A549 (cell line): ENCODE data around the gene DAZAP1.

Source experiments
- CTCF ChIP-seq: fragments of >200 bp; sonication (Bioruptor Twin); formaldehyde crosslinking; IDR thresholded peaks from 3 replicates; pipeline ENCODE4 v1.5.1; 2016
- HDAC2 ChIP-seq: fragments of 200-600 bp; sonication (generic); IDR thresholded peaks from 2 replicates; pipeline ENCODE4 v1.6.1; 2016
- MYC ChIP-seq: IDR thresholded peaks from 2 replicates; pipeline ENCODE4 v1.6.1; 2012; ENCODE audit warnings: mild to moderate bottlenecking, inconsistent platforms, low read length, improper control_type of control experiment, borderline replicate concordance
- NFE2L2 ChIP-seq: fragments of 150-350 bp; conservative IDR thresholded peaks from 2 replicates; pipeline ENCODE4 v1.6.1; 2014; ENCODE audit warnings: low read length
- POLR2A ChIP-seq: IDR thresholded peaks from 2 replicates; pipeline ENCODE4 v1.6.1; 2012; ENCODE audit warnings: mild to moderate bottlenecking, low read length
- RFX5 ChIP-seq: fragments of 450-650 bp; IDR thresholded peaks from 2 replicates; pipeline ENCODE4 v1.7.1; 2014; ENCODE audit warnings: antibody characterized with exemption, mild to moderate bottlenecking, moderate library complexity
- TF ChIP-seq, protein P1 (sequence below): fragments of 150-350 bp; IDR thresholded peaks from 2 replicates; pipeline ENCODE4 v1.6.1; 2014; ENCODE audit warnings: low read depth, mild to moderate bottlenecking, low read length

DNA sequence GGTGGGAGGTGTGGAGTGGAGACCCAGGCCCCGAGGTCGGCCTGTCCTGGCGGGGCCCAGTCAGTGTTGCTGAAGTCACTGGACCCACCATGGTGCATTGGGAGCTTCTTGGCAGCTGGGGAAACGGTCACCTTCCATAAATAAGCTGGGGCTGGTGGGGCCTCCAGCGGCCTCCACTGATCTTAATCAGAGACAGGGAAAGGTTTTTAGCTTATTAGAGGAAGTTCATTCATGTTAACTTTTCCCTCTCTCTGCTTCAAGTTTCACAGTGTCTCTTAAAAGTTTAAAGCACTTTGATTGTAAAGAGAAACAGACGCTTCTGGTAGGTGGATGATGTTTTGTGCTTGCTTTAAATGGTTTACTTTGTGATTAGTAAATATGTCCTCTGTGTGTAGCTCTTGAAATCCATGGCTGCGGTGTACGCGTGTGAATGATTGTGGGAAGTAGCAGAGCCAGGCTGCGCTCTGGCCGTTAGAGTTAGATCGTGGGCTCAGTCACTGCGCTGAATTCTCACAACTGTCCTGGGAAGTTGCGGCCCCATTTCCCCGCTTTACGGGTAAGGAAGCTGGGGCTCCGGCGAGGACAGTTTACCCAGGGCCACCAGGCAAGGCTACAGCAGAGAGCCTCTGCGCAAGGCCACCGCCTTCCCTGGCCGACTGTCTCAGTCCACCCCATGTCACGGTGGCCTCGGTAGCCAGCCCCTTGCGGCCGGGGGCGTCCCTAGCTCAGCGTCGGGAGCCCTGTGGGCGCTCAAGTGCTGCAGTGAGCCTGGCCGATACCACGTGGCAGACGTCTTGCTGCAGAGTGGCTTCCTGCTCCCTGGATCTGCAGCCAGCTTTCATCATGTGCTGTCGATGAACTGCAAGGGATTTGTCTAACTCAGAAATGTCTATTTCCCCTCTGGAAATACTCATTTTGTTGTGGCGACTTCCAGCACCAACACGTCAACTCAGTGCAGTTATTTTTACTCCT is 40.2 kb upstream of the DAZAP1 start:
- TF ChIP-seq POLR2A (no peak), HDAC2 (no peak), CTCF (no peak), NFE2L2 (no peak), MYC (no peak), RFX5 (no peak)
- TF ChIP-seq, protein P1, sequence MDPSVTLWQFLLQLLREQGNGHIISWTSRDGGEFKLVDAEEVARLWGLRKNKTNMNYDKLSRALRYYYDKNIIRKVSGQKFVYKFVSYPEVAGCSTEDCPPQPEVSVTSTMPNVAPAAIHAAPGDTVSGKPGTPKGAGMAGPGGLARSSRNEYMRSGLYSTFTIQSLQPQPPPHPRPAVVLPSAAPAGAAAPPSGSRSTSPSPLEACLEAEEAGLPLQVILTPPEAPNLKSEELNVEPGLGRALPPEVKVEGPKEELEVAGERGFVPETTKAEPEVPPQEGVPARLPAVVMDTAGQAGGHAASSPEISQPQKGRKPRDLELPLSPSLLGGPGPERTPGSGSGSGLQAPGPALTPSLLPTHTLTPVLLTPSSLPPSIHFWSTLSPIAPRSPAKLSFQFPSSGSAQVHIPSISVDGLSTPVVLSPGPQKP: no peak
